Central memory CD4-positive, alpha-beta T cell (primary cell): Measurements from ENCODE around the gene DRAP1.

ENCODE experiments used
- DNase-seq: peaks from one replicate; pipeline ENCODE4 v3.0.0; 2022

DRAP1 gene

DNA sequence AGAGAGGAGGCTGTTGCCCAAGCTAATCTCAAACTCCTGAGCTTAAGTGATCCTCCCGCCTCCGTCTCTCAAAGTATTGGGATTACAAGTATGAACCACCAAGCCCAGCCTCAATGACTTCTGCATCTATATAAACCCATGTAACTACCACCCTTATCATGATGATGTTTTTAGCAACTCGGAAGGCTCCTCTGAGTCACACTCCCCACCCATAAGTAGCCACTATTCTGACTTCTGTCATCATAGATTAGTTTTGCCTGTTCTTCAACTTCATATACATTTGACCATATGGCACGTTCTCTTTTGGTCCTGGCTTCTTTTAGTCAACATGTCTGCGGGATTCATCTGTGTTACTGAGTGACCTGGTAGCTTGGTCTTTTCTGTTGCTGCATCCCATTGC, 12.6 kb upstream of the DRAP1 start:
- no peak for DNase-seq

- no peak for DNase-seq
These were observed 11.3 kb upstream of the DRAP1 start for GRCh38 chr11:65907878-65908277.

- no peak for DNase-seq
These were observed 7.3 kb upstream of the DRAP1 start for GRCh38 chr11:65911682-65912568.

GRCh38 chr11:65912845-65913244, 6.4 kb upstream of the DRAP1 start:
- no peak for DNase-seq

- DNase-seq: no peak
These were observed 4.0 kb upstream of the DRAP1 start for GRCh38 chr11:65915101-65915820.

DNA sequence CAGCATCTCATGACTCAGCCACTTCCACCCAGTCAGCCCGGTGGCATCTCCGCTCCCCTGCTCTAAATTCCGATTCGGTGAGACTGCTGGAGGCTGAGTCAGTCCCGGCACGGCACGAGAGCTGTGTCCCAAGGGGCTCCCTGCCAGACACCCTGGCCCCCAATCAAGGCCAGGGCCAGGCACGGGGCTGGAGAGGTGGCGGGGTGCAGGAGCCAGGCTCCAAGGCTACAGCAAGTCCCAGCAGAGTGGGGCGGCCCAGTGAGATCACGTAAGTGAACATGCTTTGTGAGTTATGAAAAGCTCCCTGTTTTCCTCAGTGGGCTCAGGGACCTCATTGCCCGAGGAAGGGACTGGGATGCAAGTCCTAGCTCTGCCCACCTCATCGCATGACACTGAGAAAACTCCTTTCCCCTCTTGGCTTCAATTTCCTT, 3.4 kb upstream of the DRAP1 start:
- no peak for DNase-seq

DNA sequence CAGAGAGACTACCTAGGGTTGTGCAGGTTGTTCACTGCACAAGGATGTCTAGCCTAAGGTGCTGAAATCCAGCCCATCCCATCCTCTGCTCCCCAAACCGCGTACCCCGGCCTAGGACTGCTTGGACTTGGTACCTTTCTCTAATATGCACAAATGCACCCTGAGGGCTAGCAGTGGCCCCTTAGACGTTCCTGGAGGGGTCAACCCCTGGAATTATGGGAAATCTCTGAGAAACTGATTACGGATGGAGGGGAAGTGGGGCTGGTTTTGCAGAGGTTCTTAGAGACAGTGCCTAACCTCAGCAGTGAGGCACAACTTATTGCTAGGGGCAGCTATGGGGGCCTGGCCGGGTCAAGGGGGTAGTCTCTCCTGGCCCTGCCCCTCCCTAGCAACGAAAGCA, 2.8 kb upstream of the DRAP1 start:
- DNase-seq: no peak

DNA sequence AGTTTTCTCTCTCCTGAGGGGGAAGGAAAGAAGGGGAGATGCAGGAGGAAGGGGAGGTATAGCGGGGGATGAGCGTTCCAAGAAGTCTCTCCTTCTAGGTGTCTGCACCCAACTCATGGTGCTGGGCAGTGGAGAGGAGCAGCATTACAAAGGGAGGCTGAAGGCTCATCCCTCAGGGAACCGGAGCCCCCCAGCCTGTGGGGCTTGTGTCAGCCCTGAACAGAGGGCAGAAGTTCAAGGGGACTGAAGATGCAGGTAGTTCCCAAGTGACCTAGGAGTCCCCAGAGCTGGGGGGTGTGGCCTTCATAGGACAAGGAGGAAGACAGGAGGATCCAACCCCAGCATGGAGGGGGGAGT, 2.2 kb upstream of the DRAP1 start:
- no peak for DNase-seq

GRCh38 chr11:65917434-65918210, 1.6 kb upstream of the DRAP1 start:
- no peak for DNase-seq

- DNase-seq: no peak
These were observed 750 bp upstream of the DRAP1 start, which contains the start of gene C11orf68 for GRCh38 chr11:65918211-65919140. TSS of gene C11orf68 (minus strand) at chr11:65919062. CDS start at chr11:65919031, 31 bp downstream.

DNA sequence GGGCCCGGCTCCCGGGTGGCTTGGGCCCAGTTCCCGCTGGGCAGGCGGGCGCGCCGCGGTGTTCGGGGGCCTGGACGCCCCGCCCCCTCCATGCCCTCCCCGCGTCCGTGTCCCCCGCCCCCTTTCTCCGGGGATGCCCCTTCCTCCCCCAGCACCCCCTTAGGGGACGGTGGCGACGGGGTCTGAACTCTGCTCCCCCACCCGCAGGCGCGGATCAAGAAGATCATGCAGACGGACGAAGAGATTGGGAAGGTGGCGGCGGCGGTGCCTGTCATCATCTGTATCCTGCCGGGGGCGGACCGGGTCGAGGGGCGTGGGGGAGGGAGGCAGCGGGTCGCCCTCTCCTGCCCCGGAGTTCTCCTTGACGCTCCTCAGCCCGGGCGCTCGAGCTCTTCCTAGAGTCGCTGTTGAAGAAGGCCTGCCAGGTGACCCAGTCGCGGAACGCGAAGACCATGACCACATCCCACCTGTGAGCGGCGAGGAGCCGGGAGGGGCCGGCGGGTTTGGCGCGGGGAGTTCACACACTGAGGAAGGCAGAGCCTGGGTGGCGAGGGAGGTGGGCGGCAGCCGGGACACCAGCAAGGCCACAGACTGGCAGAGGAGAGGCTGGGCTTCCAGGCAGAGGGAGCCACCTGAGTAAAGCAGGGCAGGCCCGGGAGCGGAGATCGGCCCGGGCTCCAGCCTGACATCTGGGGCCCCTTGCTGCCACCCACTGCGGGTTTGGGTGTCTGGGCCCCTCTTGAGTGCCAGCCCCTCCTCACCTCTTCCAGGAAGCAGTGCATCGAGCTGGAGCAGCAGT, 546 bp downstream of the DRAP1 start:
- DNase-seq: no peak

- DNase-seq: no peak
These were observed 1.2 kb downstream of the DRAP1 start for GRCh38 chr11:65920372-65920802.

DNA sequence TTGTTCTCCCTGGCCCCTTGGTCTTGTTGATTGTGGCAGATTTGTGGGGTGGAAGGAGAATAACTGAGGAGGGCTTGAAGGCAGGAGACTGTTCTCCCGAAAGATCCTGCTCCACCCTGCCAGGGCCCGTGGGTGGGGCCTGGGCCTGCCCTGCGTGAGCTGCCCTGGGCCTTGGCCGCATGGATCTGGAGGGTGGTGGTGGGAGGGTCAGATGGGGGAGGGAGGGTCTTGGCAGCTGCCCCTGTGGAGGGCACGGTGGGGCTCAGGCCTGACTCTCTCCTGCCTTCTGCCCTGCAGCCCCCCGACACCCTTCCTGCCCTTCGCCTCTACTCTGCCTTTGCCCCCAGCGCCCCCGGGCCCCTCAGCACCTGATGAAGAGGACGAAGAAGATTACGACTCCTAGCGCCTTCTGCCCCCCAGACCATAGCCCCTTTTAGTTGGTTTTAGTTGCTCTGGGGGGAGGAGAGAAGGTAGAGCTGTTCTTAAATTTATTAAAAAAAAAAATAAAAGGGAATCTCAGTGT, 1.9 kb downstream of the DRAP1 start:
- no peak for DNase-seq

- DNase-seq: no peak
These were observed 2.6 kb downstream of the DRAP1 start for GRCh38 chr11:65921876-65922275.

DNA sequence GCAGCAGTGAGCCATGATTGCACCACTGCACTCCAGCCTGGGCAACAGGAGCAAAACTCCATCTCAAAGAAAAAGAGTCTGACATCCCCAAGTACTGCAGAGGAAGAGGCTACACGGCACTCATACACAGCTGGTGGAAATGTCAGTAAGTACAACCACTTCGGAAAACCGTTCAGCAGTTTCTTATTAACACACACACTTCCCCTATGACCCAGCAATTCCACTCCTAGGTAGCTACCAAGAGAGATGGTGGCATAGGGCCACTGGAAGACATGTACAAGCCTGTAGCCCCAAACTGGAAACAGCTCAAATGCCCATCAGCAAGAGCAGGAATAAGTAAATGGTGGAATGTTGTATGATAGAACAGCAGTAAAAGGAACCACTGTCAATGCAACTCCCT, 3.3 kb downstream of the DRAP1 start:
- DNase-seq: no peak

DNA sequence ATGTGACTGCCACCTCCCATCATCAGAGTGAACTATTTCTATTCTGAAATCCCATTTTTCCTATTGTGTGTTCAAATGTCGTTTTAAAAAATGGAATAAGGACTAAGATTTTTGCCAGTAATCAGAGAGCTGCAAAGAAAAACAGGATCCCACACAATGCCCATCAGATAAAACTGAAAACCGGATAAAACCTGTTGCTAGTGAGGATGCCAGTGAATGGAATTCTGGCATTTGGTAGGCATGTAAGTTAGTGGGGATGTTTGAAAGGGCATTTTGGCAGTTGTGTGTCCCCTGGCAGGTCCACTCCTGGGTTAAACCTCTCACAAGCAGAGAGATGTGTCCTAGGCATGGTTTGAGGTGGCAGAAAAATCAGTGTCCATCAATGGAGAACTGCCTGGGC, 6.2 kb downstream of the DRAP1 start:
- DNase-seq: no peak

DNA sequence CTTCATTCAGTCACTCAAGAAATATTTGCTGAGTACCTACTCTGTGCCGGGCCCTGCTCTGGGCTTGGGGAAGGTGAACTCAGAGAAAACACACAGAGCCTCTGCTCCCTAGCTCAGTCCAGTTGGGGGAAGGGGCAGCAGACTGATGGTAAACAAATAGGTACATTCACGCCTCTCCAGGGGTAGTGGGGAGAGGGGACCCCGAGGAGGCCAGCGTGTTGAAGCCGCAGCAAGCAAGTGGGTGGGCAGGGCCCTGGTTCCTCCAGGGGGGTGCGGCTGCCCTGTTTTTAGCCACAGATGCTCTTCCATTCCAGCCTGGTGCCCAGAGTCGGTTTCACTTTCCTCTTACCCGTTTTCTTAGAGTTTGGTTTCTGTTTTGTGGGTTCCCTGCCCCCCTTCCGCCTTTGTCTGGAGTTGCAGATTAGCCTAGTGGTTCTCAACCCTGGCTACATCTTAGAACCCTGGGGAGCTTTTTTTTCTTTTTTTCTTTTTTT, 8.7 kb downstream of the DRAP1 start:
- DNase-seq: peak; percentile 80

DNA sequence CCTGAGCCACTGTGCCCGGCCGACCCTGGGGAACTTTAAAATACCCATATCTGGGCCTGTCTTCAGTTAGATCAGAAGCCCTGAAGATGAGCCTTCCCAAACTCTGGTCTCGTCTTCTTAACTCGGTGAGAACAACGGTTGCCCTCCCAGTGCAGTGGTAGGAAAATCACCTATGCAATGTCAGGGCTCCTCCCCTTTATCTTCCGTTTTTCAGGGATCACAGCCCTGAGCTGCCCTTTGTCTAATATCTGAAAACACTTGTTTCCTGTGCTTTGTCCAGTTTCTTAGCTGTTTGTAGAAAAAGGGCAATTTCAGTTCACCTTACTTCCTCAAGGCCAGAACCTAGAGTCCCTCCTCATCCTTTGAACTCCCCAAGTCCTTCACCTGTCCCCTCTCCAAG, 9.4 kb downstream of the DRAP1 start:
- no peak for DNase-seq

DNA sequence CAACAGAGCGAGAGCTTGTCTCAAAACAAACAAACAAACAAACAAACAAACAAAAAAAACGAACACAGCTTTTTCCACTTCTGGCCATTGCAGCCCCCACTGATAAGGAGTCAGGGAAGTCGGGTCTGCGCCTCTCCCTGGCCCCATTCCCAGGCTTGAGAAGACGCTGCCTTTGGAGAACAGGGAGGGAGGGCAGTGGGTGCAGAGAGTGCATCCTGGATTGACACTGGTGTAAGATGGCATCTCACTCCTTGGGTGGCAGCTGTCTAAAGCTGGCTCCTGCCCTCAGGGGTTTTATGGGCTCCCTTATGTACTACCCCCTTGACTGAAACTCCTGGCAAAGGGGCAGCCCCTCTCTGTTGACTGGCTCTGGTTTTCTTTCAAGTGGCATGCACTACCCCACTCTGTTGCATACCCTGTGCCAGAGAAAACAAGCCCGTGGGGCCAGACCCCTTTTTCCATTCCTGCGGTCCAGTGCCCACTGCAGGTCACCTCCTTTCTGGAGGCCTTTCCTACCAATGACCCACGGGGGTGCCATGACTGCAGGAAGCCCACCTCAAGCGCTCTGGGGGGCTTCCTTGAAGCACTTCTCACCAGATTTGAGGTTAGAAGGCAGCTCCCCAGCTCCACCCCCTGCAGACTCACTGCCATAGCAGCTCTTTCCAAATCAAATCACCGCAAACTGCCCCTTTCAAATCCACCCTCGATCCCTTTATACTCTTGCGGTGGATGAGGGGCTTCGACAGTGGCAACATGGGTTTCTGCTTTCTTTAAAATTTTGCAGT, 12.7 kb downstream of the DRAP1 start:
- no peak for DNase-seq

DNA sequence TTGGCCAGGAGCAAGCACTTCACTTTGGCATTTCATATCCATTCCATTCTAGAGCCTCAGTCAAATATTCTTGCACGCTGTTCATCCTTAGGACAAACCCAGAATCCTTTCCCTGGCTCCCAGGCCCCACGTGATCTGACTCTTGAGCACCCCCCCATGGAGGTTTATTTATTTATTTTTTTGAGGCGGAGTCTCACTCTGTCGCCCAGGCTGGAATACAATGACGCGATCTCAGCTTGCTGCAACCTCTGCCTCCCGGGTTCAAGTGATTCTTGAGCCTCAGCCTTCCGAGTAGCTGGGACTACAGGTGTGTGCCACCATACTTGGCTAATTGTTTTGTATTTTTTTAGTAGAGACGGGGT, 13.3 kb downstream of the DRAP1 start:
- DNase-seq: no peak
